Stimulated activated naive CD8-positive, alpha-beta T cell treated with anti-CD3 and anti-CD28 coated beads, Interleukin-15, amount 100 ng/mL, for 72 hours (primary cell): ENCODE results near the gene ENHO.

ENCODE experiments used
- ATAC-seq: fragments of 150-1000 bp; cut with Tn5 transposase; 2 replicates; pipeline ENCODE4 v1.10.0; 2021; ENCODE audit warnings: mild to moderate bottlenecking, moderate library complexity
- DNase-seq, 2 donors: peaks; one replicate each; pipeline ENCODE4 v3.0.0; 2021 to 2022
- H3K27ac Mint-ChIP-seq, 2 donors: one replicate each; pipeline ENCODE4 v1.8.0; 2022; ENCODE audit warnings: mild to moderate bottlenecking in 2 of 2, mixed read lengths in 2 of 2, moderate library complexity in 2 of 2
- H3K27me3 Mint-ChIP-seq: one replicate; pipeline ENCODE4 v1.8.0; 2022; ENCODE audit warnings: mixed read lengths
- H3K4me1 Mint-ChIP-seq: one replicate; pipeline ENCODE4 v1.8.0; 2022; ENCODE audit warnings: mild to moderate bottlenecking, mixed read lengths
- H3K4me3 Mint-ChIP-seq, 2 donors: one replicate each; pipeline ENCODE4 v1.8.0; 2022; ENCODE audit warnings: mild to moderate bottlenecking in 2 of 2, mixed read lengths in 2 of 2, moderate library complexity in 1 of 2
- H3K9me3 Mint-ChIP-seq, 2 donors: one replicate each; pipeline ENCODE4 v1.8.0; 2022; ENCODE audit warnings: mixed read lengths in 2 of 2

ENHO gene

GRCh38 chr9:34522971-34523797 is at the start of gene ENHO:
ENHO (minus strand) TSS chr9:34522990; CDS start chr9:34521695, 1,295 bp downstream.
- DNase-seq (peak; percentile 92 to 95), ATAC-seq (peak; percentile 95)
- peaks cover 40% of the 10 kb centered on the region for H3K27me3 Mint-ChIP-seq
- no peaks in the 10 kb centered on the region for H3K9me3 Mint-ChIP-seq
- peak within 1 kb of the TSS in 1 of 2 donors; percentile 0 for H3K27ac Mint-ChIP-seq
- H3K4me1 Mint-ChIP-seq: peaks cover 24% of the 10 kb centered on the region
- peak within 1 kb of the TSS; percentile 61 to 64 for H3K4me3 Mint-ChIP-seq

DNA sequence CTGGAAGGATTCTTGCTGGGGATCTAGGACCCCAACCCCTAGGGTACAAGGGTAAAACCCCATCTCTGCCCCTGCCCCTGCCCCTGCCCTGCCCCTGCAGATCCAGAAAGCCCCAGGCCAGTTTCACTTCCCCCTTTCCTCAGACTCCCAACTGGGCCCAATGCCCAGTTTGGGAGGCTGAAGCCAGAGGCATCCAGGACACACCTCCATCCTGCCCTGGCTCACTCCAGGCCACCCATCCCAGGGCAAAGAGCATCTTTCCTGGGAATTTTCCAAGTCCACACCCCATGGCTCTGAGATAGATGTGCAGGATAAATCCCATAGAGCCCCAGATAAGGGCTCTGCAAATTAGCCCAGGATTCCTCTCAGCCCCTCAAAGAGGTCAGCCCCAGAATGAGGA is 49.3 kb upstream of the ENHO start:
- Mint-ChIP-seq H3K4me1 (peaks cover 1% of the 10 kb centered on the region), H3K4me3 (no peak overlapping the region), H3K27me3 (peaks cover 58% of the 10 kb centered on the region), H3K27ac (no peak overlapping the region), H3K9me3 (no peaks in the 10 kb centered on the region)
- DNase-seq (no peak), ATAC-seq (no peak)

- peaks cover 58% of the 10 kb centered on the region for H3K27me3 Mint-ChIP-seq
- H3K4me3 Mint-ChIP-seq: no peak overlapping the region
- no peaks in the 10 kb centered on the region for H3K4me1 Mint-ChIP-seq
- ATAC-seq (no peak), DNase-seq (no peak)
- H3K27ac Mint-ChIP-seq: no peak overlapping the region
- H3K9me3 Mint-ChIP-seq: no peaks in the 10 kb centered on the region
These were observed 48.7 kb upstream of the ENHO start for GRCh38 chr9:34571481-34571810.

DNA sequence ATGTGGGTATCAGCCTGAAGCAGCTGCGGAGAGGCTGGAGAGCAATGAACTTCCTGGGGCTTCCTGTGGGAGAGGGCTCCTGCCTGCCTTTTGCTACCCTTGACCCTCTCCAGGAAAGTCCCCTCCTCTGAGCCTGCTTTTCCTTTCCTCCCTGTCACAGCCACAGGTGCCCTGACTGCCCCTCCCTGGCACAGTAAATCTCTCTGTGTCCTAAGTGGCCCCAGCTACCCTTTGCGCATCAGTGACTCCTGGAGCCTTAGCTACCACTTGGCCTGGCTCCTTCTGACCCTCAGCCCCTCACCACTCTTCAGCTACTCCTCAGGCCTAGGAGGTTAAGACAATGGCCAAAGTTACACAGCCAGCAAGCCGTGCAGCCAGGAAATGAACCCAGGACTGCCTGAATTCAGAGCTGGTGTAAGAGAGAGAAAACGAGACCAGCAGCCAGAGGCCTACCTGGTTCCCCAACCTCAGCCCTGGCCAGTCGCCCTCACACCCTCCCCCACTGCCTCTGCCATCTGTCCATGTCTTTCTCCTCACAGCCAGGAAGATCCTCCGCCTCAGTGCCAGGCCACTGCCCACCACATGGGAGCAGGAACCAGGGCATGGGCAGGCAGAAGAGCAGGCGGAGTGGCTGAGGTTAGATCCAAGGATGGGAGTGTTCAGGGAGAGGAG is 48.2 kb upstream of the ENHO start:
- ATAC-seq (no peak), DNase-seq (no peak)
- Mint-ChIP-seq H3K4me1 (no peaks in the 10 kb centered on the region), H3K4me3 (no peak overlapping the region), H3K27me3 (peaks cover 56% of the 10 kb centered on the region), H3K9me3 (no peaks in the 10 kb centered on the region), H3K27ac (peak overlapping the region in 1 of 2 donors; percentile 28)

GRCh38 chr9:34570376-34570775 is 47.6 kb upstream of the ENHO start:
- Mint-ChIP-seq H3K4me3 (no peak overlapping the region), H3K27me3 (peaks cover 52% of the 10 kb centered on the region), H3K27ac (no peak overlapping the region), H3K9me3 (no peaks in the 10 kb centered on the region), H3K4me1 (no peaks in the 10 kb centered on the region)
- DNase-seq: no peak
- ATAC-seq: no peak

DNA sequence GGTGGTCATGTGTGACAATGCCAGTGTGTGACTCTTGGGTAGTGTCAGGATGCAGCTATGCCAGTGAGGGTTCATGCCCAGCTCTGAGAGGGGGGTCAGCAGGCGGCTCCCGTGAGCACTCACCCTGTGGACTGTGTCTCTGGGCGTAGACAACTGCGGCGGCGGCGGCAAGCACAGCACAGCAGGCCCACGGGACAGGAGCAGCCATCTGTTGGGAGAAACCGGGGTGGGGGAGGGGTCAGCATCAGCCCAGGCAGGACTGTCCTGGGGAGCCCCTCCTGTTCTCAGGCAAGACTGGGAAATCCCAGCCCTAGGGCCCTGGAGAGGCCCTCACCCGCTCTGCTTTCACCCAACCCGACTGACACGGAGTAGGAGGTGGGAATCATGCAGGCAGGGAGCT is 46.0 kb upstream of the ENHO start:
- Mint-ChIP-seq H3K9me3 (no peaks in the 10 kb centered on the region), H3K4me3 (no peak overlapping the region), H3K27ac (no peak overlapping the region), H3K27me3 (peaks cover 52% of the 10 kb centered on the region), H3K4me1 (no peaks in the 10 kb centered on the region)
- ATAC-seq: no peak
- no peak for DNase-seq

- Mint-ChIP-seq H3K27ac (no peak overlapping the region), H3K4me1 (no peaks in the 10 kb centered on the region), H3K9me3 (no peaks in the 10 kb centered on the region), H3K27me3 (peaks cover 53% of the 10 kb centered on the region), H3K4me3 (no peak overlapping the region)
- no peak for DNase-seq
- ATAC-seq: no peak
These were observed 45.3 kb upstream of the ENHO start for GRCh38 chr9:34568133-34568532.

DNA sequence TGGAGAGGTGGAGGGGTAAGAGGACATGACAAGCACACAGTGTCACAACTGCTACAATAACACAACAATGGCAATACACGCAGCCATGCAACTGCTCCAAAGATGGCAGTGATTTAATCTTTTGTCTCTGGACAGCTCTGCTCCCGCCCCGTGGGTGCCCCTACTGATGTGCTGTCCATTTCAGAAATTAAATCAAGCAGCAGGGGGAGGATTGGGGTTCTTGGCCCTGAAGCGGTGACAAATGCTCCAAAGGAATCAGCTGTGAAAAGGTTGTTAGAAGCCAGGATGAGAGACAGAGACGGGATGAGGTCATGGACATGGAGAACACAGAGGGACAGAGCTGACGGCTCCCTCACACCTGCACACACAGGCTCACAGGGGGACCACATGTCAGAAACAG is 44.2 kb upstream of the ENHO start:
- H3K27me3 Mint-ChIP-seq: peaks cover 56% of the 10 kb centered on the region
- no peak for ATAC-seq
- peak overlapping the region in 1 of 2 donors; percentile 75 for H3K27ac Mint-ChIP-seq
- H3K9me3 Mint-ChIP-seq: no peaks in the 10 kb centered on the region
- no peak overlapping the region for H3K4me3 Mint-ChIP-seq
- no peaks in the 10 kb centered on the region for H3K4me1 Mint-ChIP-seq
- DNase-seq: no peak

DNA sequence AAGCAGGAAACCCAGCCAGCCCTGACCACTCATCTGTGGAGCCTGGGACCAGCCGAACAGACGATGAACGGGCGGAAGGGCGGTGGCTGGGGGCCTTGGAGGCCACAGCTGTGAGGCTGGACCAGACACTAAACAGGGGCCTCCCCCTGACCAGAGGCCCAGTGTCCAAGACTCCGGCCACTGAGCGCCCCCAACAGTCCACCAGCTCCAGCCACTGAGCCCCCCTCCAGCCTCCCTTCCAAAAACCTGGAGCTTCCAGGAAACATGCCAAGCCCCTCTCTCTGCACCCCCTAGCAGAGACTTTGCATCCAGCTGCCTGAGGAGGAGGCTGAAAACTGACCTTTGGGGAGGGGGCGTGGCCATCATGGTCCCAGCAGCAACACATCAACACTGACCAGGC is 43.5 kb upstream of the ENHO start:
- H3K27ac Mint-ChIP-seq: no peak overlapping the region
- H3K4me3 Mint-ChIP-seq: no peak overlapping the region

GRCh38 chr9:34565856-34566255 is 43.1 kb upstream of the ENHO start:
- no peak overlapping the region for H3K4me3 Mint-ChIP-seq
- no peak for ATAC-seq
- H3K27me3 Mint-ChIP-seq: peaks cover 45% of the 10 kb centered on the region
- H3K9me3 Mint-ChIP-seq: no peaks in the 10 kb centered on the region
- DNase-seq: no peak
- no peaks in the 10 kb centered on the region for H3K4me1 Mint-ChIP-seq
- no peak overlapping the region for H3K27ac Mint-ChIP-seq

More for the DNA sequence above, 43.5 kb upstream of the ENHO start:
- Mint-ChIP-seq H3K27me3 (peaks cover 50% of the 10 kb centered on the region), H3K9me3 (no peaks in the 10 kb centered on the region), H3K4me1 (no peaks in the 10 kb centered on the region)
- ATAC-seq (no peak), DNase-seq (no peak)

- H3K4me3 Mint-ChIP-seq: no peak overlapping the region
- peaks cover 53% of the 10 kb centered on the region for H3K27me3 Mint-ChIP-seq
- DNase-seq: no peak
- H3K27ac Mint-ChIP-seq: no peak overlapping the region
- H3K4me1 Mint-ChIP-seq: no peaks in the 10 kb centered on the region
- no peaks in the 10 kb centered on the region for H3K9me3 Mint-ChIP-seq
- no peak for ATAC-seq
These were observed 41.8 kb upstream of the ENHO start for GRCh38 chr9:34564617-34565016.

DNA sequence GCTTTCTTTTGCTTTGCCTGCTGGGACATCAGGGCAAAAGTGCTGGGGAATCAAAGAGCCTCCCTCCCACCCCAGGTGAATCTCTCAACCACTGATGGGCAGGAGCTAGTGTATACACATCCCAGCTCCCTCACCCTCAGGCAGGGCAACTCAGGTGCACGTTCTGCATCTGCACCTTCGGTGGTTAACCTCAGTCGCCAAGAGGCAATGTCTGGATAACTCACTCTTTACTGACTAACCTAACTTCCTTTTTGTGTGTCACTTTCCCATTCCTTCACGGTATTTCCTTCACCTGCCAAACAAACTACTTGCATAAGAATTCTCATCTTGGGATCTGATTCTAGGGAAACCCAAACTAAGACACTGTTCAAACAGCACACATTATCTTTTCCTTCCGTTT is 40.5 kb upstream of the ENHO start:
- no peak for ATAC-seq

DNA sequence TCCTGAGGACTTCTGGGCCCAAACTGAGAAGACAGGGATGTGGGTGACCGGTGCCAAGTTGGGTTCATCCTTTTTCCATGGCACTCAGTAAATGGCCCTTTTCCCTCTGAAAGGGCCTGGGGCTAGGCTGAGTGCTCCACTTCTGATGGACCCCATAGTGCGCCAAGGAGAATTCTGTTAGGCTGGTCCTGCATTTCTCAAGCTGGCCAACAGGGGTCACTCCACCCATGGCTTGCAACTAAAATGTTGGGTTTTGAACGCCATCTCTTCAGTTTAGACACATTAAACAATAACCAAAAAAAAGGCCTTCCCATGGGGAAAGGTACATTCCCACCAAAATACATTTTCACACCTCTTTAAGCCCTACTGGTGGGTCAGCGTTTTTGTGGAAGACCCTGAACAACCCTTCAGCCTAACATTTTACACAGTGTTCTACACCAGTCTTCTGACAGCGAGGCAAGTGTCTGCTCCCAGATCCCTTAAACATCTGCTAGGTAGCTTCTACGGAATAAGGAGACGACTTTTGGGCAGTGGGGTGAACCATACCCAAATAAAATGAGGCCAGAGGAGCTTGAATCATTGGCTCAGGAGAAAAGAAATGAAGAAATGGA is 39.5 kb upstream of the ENHO start:
- no peak for ATAC-seq
- DNase-seq: no peak
- H3K4me1 Mint-ChIP-seq: no peaks in the 10 kb centered on the region
- H3K27ac Mint-ChIP-seq: no peak overlapping the region
- H3K27me3 Mint-ChIP-seq: peaks cover 69% of the 10 kb centered on the region
- no peaks in the 10 kb centered on the region for H3K9me3 Mint-ChIP-seq
- H3K4me3 Mint-ChIP-seq: no peak overlapping the region

More for the DNA sequence above, 40.5 kb upstream of the ENHO start:
- Mint-ChIP-seq H3K27me3 (peaks cover 64% of the 10 kb centered on the region), H3K4me3 (no peak overlapping the region), H3K4me1 (no peaks in the 10 kb centered on the region), H3K27ac (no peak overlapping the region), H3K9me3 (no peaks in the 10 kb centered on the region)
- no peak for DNase-seq

DNA sequence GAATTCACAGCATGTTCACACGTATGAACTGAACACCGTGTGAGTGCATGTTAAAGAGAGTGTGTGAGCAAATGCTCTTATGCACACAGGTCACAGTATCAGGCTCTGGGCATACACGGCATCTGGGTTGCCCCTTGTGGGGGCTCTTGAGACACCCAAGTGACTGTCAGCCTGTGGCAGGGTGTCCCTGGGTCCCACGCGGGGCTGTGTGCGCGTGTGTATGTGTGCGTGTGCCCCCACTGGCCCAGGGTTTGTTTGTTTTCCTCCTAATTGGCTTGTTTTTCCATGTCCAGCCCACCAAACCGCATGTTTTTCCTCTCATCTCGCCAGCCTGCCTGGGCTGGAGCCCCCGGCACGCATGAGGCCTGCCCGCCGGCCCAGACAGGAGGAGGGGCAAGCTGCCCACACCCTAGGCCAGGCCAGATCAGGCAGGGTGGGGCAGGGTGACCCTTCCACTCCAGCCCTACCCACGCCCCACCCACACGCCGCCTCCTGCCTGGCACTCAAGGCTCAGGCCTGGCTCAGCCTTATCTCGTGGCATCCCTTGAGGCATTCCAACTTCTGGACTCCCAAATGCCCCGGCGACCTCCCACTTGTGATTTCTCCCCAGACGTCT is 37.9 kb upstream of the ENHO start:
- H3K27me3 Mint-ChIP-seq: peaks cover 60% of the 10 kb centered on the region
- DNase-seq (no peak), ATAC-seq (no peak)
- no peak overlapping the region for H3K4me3 Mint-ChIP-seq
- no peaks in the 10 kb centered on the region for H3K9me3 Mint-ChIP-seq
- H3K4me1 Mint-ChIP-seq: no peaks in the 10 kb centered on the region
- H3K27ac Mint-ChIP-seq: no peak overlapping the region

- Mint-ChIP-seq H3K27me3 (peaks cover 56% of the 10 kb centered on the region), H3K27ac (peak overlapping the region in 1 of 2 donors; percentile 37), H3K9me3 (no peaks in the 10 kb centered on the region), H3K4me1 (no peaks in the 10 kb centered on the region), H3K4me3 (no peak overlapping the region)
- ATAC-seq (peak; percentile 39), DNase-seq (no peak)
These were observed 37.0 kb upstream of the ENHO start for GRCh38 chr9:34559624-34560455.
